ENCODE data around the gene PPP1R11. TPM values are rescaled to one million over a fixed set of nuclear protein-coding genes. Genes with fewer than 3 reads are reported as not detected.

The PPP1R11 gene
- total and polyA plus RNA-seq, 2 donors: 32.8 to 50.5 TPM

- Histone ChIP-seq H3K27me3 (ENCODE audit: control insufficient read depth in 2 of 2, insufficient read depth in 1 of 2, low read length in 1 of 2) (peaks cover 48 to 92% of the 10 kb centered on the region in 2 donors), H3K4me1 (ENCODE audit: control insufficient read depth in 2 of 2, insufficient read depth in 2 of 2, low read length in 2 of 2) (peaks cover 18 to 53% of the 10 kb centered on the region in 2 donors), H3K36me3 (ENCODE audit: control insufficient read depth in 2 of 2, insufficient read depth in 2 of 2, low read length in 1 of 2) (no peaks in the 10 kb centered on the region), H3K4me3 (ENCODE audit: low read length in 2 of 2) (peak overlapping the region in 1 of 2 donors; percentile 16), H3K27ac (ENCODE audit: low read depth in 1 of 2, low read length in 1 of 2) (no peak overlapping the region), H3K9me3 (ENCODE audit: control insufficient read depth in 2 of 2, insufficient read depth in 1 of 2, low read length in 1 of 2) (peaks cover 0 to 6% of the 10 kb centered on the region in 2 donors)
- 2% methylated on average over 47 of the region's 47 CpGs for WGBS
- DNase-seq (ENCODE audit: low read depth in 6 of 9, low spot score in 9 of 9): peak in 1 of 9 donors; percentile 24
These were observed 33.8 kb downstream of the PPP1R11 start for GRCh38 chr6:30100585-30101443.

DNA sequence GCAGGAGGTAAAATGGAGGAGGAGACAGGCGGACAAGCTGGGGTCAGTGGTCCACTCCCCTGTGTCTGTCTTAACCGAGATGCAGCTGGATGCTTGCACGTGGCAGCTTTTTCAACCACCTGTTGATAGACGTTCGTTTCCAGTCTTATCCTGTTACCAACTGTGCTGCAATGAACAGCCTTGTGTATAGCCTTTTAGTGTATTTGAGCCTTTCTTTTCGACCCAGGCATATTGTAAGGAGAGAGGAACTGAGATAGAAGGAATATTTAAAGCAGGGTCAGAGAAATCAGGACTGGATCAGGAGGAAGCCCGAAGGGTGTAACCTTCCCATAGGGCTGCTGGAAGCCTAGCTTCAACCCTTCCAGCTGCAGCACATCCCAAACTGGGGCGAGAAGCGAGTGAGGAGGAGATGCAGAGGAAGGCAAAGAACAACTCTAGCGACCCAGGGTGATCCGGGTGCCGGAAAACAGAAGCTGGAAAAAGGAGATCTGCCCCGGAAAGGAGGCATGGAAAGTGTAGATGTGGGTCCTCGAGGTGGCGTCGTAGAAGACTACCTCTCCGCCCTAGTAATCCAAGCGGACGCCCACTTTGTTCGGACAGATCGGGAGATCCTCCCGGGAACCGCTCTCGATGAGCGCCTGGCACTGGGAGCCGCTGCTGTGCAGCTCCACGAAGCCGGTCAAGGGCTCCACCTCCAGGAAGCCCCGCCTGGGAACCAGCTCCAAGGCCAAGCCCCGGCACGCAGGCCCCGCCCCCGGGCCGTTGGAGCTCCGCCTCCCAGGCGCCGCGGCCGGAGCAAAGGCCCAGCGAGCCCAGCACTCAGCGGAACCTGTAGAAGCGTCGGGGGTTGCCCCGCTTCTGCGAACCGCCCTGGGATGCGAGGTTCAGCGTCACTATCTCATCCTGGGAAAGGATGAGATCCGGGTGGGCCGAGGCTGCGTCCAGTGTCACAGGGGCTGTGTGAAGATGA, 34.7 kb downstream of the PPP1R11 start:
- DNase-seq (ENCODE audit: low read depth in 6 of 9, low spot score in 9 of 9): peak in 5 of 9 donors; percentile 49 to 59 (median 54)
- H3K9me3 ChIP-seq (ENCODE audit: control insufficient read depth in 2 of 2, insufficient read depth in 1 of 2, low read length in 1 of 2): peaks cover 0 to 6% of the 10 kb centered on the region in 2 donors
- peaks cover 18 to 53% of the 10 kb centered on the region in 2 donors for H3K4me1 ChIP-seq (ENCODE audit: control insufficient read depth in 2 of 2, insufficient read depth in 2 of 2, low read length in 2 of 2)
- WGBS: 5% methylated on average over 51 of the region's 51 CpGs
- H3K4me3 ChIP-seq (ENCODE audit: low read length in 2 of 2): peak overlapping the region; percentile 17 to 48
- peaks cover 45 to 96% of the 10 kb centered on the region in 2 donors for H3K27me3 ChIP-seq (ENCODE audit: control insufficient read depth in 2 of 2, insufficient read depth in 1 of 2, low read length in 1 of 2)
- no peaks in the 10 kb centered on the region for H3K36me3 ChIP-seq (ENCODE audit: control insufficient read depth in 2 of 2, insufficient read depth in 2 of 2, low read length in 1 of 2)
- no peak overlapping the region for H3K27ac ChIP-seq (ENCODE audit: low read depth in 1 of 2, low read length in 1 of 2)

GRCh38 chr6:30102414-30102969, 35.5 kb downstream of the PPP1R11 start:
- DNase-seq (ENCODE audit: low read depth in 6 of 9, low spot score in 9 of 9): no peak

GRCh38 chr6:30102970-30103871, 36.2 kb downstream of the PPP1R11 start:
- H3K9me3 ChIP-seq (ENCODE audit: control insufficient read depth in 2 of 2, insufficient read depth in 1 of 2, low read length in 1 of 2): peaks cover 0 to 6% of the 10 kb centered on the region in 2 donors
- peak overlapping the region; percentile 35 to 46 for H3K4me3 ChIP-seq (ENCODE audit: low read length in 2 of 2)
- H3K27ac ChIP-seq (ENCODE audit: low read depth in 1 of 2, low read length in 1 of 2): no peak overlapping the region
- WGBS: 2% methylated on average over 36 of the region's 36 CpGs
- H3K4me1 ChIP-seq (ENCODE audit: control insufficient read depth in 2 of 2, insufficient read depth in 2 of 2, low read length in 2 of 2): peaks cover 18 to 41% of the 10 kb centered on the region in 2 donors
- peak; percentile 64 to 95 (median 82) for DNase-seq (ENCODE audit: low read depth in 6 of 9, low spot score in 9 of 9)
- peaks cover 41 to 93% of the 10 kb centered on the region in 2 donors for H3K27me3 ChIP-seq (ENCODE audit: control insufficient read depth in 2 of 2, insufficient read depth in 1 of 2, low read length in 1 of 2)
- no peaks in the 10 kb centered on the region for H3K36me3 ChIP-seq (ENCODE audit: control insufficient read depth in 2 of 2, insufficient read depth in 2 of 2, low read length in 1 of 2)

More at GRCh38 chr6:30102414-30102969, 35.5 kb downstream of the PPP1R11 start:
- H3K4me3 ChIP-seq (ENCODE audit: low read length in 2 of 2): peak overlapping the region; percentile 17 to 48
- H3K4me1 ChIP-seq (ENCODE audit: control insufficient read depth in 2 of 2, insufficient read depth in 2 of 2, low read length in 2 of 2): peaks cover 18 to 47% of the 10 kb centered on the region in 2 donors
- H3K27me3 ChIP-seq (ENCODE audit: control insufficient read depth in 2 of 2, insufficient read depth in 1 of 2, low read length in 1 of 2): peaks cover 41 to 94% of the 10 kb centered on the region in 2 donors
- 61% methylated on average over 15 of the region's 15 CpGs for WGBS
- H3K9me3 ChIP-seq (ENCODE audit: control insufficient read depth in 2 of 2, insufficient read depth in 1 of 2, low read length in 1 of 2): peaks cover 0 to 6% of the 10 kb centered on the region in 2 donors
- H3K27ac ChIP-seq (ENCODE audit: low read depth in 1 of 2, low read length in 1 of 2): no peak overlapping the region
- no peaks in the 10 kb centered on the region for H3K36me3 ChIP-seq (ENCODE audit: control insufficient read depth in 2 of 2, insufficient read depth in 2 of 2, low read length in 1 of 2)

DNA sequence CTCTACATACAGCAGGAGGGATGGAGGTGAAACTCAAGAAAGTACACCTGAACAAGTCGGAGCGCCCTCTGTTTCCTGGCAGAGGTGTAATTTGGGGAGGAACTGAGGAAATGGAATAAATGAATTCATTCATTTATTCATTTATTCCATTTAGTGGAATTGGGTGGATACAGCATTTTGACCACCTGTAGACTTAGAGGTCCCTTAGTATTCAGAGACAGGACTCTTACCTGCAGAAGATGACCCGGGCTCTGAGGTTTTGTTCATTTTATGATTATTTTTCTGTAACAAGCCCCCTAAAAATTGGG, 36.8 kb downstream of the PPP1R11 start:
- DNase-seq (ENCODE audit: low read depth in 6 of 9, low spot score in 9 of 9): no peak
- Histone ChIP-seq H3K4me1 (ENCODE audit: control insufficient read depth in 2 of 2, insufficient read depth in 2 of 2, low read length in 2 of 2) (peaks cover 18 to 35% of the 10 kb centered on the region in 2 donors), H3K36me3 (ENCODE audit: control insufficient read depth in 2 of 2, insufficient read depth in 2 of 2, low read length in 1 of 2) (no peaks in the 10 kb centered on the region), H3K27ac (ENCODE audit: low read depth in 1 of 2, low read length in 1 of 2) (no peak overlapping the region), H3K27me3 (ENCODE audit: control insufficient read depth in 2 of 2, insufficient read depth in 1 of 2, low read length in 1 of 2) (peaks cover 37 to 92% of the 10 kb centered on the region in 2 donors), H3K9me3 (ENCODE audit: control insufficient read depth in 2 of 2, insufficient read depth in 1 of 2, low read length in 1 of 2) (peaks cover 0 to 6% of the 10 kb centered on the region in 2 donors), H3K4me3 (ENCODE audit: low read length in 2 of 2) (peak overlapping the region; percentile 35 to 46)
- WGBS: 52% methylated on average over 3 of the region's 3 CpGs

GRCh38 chr6:30104661-30105060, 37.7 kb downstream of the PPP1R11 start:
- Histone ChIP-seq H3K4me3 (ENCODE audit: low read length in 2 of 2) (no peak overlapping the region), H3K4me1 (ENCODE audit: control insufficient read depth in 2 of 2, insufficient read depth in 2 of 2, low read length in 2 of 2) (peaks cover 18 to 35% of the 10 kb centered on the region in 2 donors), H3K27ac (ENCODE audit: low read depth in 1 of 2, low read length in 1 of 2) (no peak overlapping the region), H3K27me3 (ENCODE audit: control insufficient read depth in 2 of 2, insufficient read depth in 1 of 2, low read length in 1 of 2) (peaks cover 33 to 92% of the 10 kb centered on the region in 2 donors), H3K36me3 (ENCODE audit: control insufficient read depth in 2 of 2, insufficient read depth in 2 of 2, low read length in 1 of 2) (no peaks in the 10 kb centered on the region), H3K9me3 (ENCODE audit: control insufficient read depth in 2 of 2, insufficient read depth in 1 of 2, low read length in 1 of 2) (peaks cover 0 to 6% of the 10 kb centered on the region in 2 donors)
- 87% methylated on average over 2 of the region's 2 CpGs for WGBS
- no peak for DNase-seq (ENCODE audit: low read depth in 6 of 9, low spot score in 9 of 9)

DNA sequence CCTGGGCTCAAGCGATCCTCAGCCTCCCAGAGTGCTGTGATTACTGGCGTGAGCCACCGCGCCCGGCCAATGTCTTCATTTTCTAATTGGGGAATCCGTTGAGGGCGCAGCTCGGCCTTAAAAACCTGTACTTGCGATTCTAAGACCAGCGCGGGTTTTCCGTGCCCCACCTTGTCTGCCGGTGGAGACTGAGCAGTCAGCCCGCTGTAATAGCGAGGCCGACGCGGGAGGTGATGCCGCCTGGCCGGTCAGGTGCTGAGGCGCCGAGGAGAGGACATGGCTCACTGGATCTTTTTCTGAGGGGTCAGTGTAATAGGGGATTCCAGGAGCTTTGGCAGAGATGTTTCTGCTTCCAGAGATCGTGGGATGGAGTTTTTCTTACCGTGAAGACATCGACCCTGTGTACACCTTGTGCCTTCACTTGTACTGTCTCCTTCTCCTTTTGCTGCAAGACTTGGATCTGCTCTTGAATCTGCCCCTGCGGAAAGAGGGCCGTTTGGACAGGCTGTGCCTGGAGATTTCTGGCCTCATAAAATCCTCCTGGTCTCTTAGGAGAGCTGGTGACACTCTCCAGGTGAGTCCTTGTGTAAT, 44.4 kb downstream of the PPP1R11 start:
- no peak overlapping the region for H3K27ac ChIP-seq (ENCODE audit: low read depth in 1 of 2, low read length in 1 of 2)
- H3K9me3 ChIP-seq (ENCODE audit: control insufficient read depth in 2 of 2, insufficient read depth in 1 of 2, low read length in 1 of 2): no peaks in the 10 kb centered on the region
- no peaks in the 10 kb centered on the region for H3K36me3 ChIP-seq (ENCODE audit: control insufficient read depth in 2 of 2, insufficient read depth in 2 of 2, low read length in 1 of 2)
- no peak for DNase-seq (ENCODE audit: low read depth in 6 of 9, low spot score in 9 of 9)
- H3K4me3 ChIP-seq (ENCODE audit: low read length in 2 of 2): no peak overlapping the region
- H3K4me1 ChIP-seq (ENCODE audit: control insufficient read depth in 2 of 2, insufficient read depth in 2 of 2, low read length in 2 of 2): no peaks in the 10 kb centered on the region
- 58% methylated on average over 27 of the region's 27 CpGs for WGBS
- peaks cover 12 to 75% of the 10 kb centered on the region in 2 donors for H3K27me3 ChIP-seq (ENCODE audit: control insufficient read depth in 2 of 2, insufficient read depth in 1 of 2, low read length in 1 of 2)
